ENCODE measurements around the gene KRTAP27-1.

KRTAP27-1 gene

GRCh38 chr21:30337276-30337744 is at the start of gene KRTAP27-1:
Gene KRTAP27-1 (minus strand): TSS chr21:30337694. CDS start chr21:30337668, 26 bp downstream.
- DNase-seq (ENCODE audit: low read depth) = no peak

- no peak for DNase-seq (ENCODE audit: low read depth)
Measured at GRCh38 chr21:30382201-30382600, 44.7 kb upstream of the KRTAP27-1 start.

GRCh38 chr21:30372139-30372770 is 34.8 kb upstream of the KRTAP27-1 start, which contains the start of gene KRTAP13-2:
Gene KRTAP13-2 (minus strand): TSS chr21:30372271. CDS start chr21:30372213, 58 bp downstream.
- DNase-seq (ENCODE audit: low read depth) = no peak

GRCh38 chr21:30355906-30356305 is 18.4 kb upstream of the KRTAP27-1 start:
- no peak for DNase-seq (ENCODE audit: low read depth)

- DNase-seq (ENCODE audit: low read depth) = no peak
Measured at GRCh38 chr21:30354308-30355005, 17.0 kb upstream of the KRTAP27-1 start.

GRCh38 chr21:30351534-30351933 is 14.0 kb upstream of the KRTAP27-1 start:
- no peak for DNase-seq (ENCODE audit: low read depth)

GRCh38 chr21:30349572-30349971 is 12.1 kb upstream of the KRTAP27-1 start:
- DNase-seq (ENCODE audit: low read depth) = no peak

GRCh38 chr21:30348506-30348905 is 11.0 kb upstream of the KRTAP27-1 start, which contains the start of gene KRTAP23-1:
Gene KRTAP23-1 (minus strand): TSS chr21:30348606. CDS start chr21:30348606, 0 bp downstream.
- DNase-seq (ENCODE audit: low read depth) = no peak

GRCh38 chr21:30345014-30345413 is 7.5 kb upstream of the KRTAP27-1 start:
- DNase-seq (ENCODE audit: low read depth) = no peak

- DNase-seq (ENCODE audit: low read depth) = no peak
Measured at GRCh38 chr21:30340714-30341573, 3.5 kb upstream of the KRTAP27-1 start.

- no peak for DNase-seq (ENCODE audit: low read depth)
Measured at GRCh38 chr21:30338717-30339116, 1.2 kb upstream of the KRTAP27-1 start.

- no peak for DNase-seq (ENCODE audit: low read depth)
Measured at GRCh38 chr21:30337772-30338171, 278 bp upstream of the KRTAP27-1 start.

GRCh38 chr21:30336596-30336995 is 898 bp downstream of the KRTAP27-1 start:
- no peak for DNase-seq (ENCODE audit: low read depth)

GRCh38 chr21:30333736-30334135 is 3.8 kb downstream of the KRTAP27-1 start:
- DNase-seq (ENCODE audit: low read depth) = no peak

GRCh38 chr21:30332681-30333080 is 4.8 kb downstream of the KRTAP27-1 start:
- no peak for DNase-seq (ENCODE audit: low read depth)

GRCh38 chr21:30329203-30329875 is 8.2 kb downstream of the KRTAP27-1 start:
- DNase-seq (ENCODE audit: low read depth) = no peak

GRCh38 chr21:30326390-30326789 is 11.1 kb downstream of the KRTAP27-1 start:
- DNase-seq (ENCODE audit: low read depth) = no peak

GRCh38 chr21:30320215-30320614 is 17.3 kb downstream of the KRTAP27-1 start, which contains the start of gene KRTAP26-1:
Gene KRTAP26-1 (minus strand): TSS chr21:30320315. CDS start chr21:30320035, 280 bp downstream.
- DNase-seq (ENCODE audit: low read depth) = no peak

GRCh38 chr21:30315701-30316100 is 21.8 kb downstream of the KRTAP27-1 start:
- no peak for DNase-seq (ENCODE audit: low read depth)

GRCh38 chr21:30306884-30307283 is 30.6 kb downstream of the KRTAP27-1 start:
- DNase-seq (ENCODE audit: low read depth) = no peak

- no peak for DNase-seq (ENCODE audit: low read depth)
Measured at GRCh38 chr21:30305136-30305535, 32.4 kb downstream of the KRTAP27-1 start.

- no peak for DNase-seq (ENCODE audit: low read depth)
Measured at GRCh38 chr21:30289215-30289614, 48.3 kb downstream of the KRTAP27-1 start, which contains the start of gene KRTAP25-1. Gene KRTAP25-1 (minus strand): TSS chr21:30289514. CDS start chr21:30289490, 24 bp downstream.
